ENCODE measurements around the gene KSR2.

GRCh38 chr12:117528538-117528937, 440.3 kb downstream of the KSR2 start:
- TF ChIP-seq CTCF (IDR thresholded peaks at IDR 0.05; ENCODE audit: low read depth, low read length) (no peak), EZH2phosphoT487 (IDR thresholded peaks at IDR 0.05; ENCODE audit: low read depth) (no peak)

All from OCI-LY3 (cell line).